Fibroblast of peridontal ligament (primary cell): Measurements from ENCODE around the gene USH2A.

Source experiments
- DNase-seq: peaks from one replicate; pipeline ENCODE4 v3.0.0-alpha.2; 2010; ENCODE audit errors: extremely low read depth

USH2A gene

DNA sequence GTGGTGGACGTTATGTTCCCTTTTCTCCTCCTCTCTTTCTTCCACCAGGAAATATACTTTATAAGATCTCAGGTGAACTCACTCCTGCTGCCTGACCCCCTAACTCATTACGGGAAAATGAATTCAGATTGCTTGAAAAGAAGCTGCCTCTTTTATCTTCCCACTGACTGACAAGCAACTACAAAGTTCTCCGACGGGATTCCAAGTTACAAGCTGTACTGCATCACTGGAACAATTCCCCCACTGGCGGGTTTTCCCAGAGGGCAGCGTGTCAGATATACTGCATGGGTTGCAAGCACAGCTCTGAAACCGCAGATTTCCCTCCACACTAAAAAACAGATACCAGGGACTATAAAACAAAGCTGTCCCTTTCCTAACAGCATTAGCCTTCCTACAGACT lies 465.6 kb downstream of the USH2A start:
- peak; percentile 3 for DNase-seq

DNA sequence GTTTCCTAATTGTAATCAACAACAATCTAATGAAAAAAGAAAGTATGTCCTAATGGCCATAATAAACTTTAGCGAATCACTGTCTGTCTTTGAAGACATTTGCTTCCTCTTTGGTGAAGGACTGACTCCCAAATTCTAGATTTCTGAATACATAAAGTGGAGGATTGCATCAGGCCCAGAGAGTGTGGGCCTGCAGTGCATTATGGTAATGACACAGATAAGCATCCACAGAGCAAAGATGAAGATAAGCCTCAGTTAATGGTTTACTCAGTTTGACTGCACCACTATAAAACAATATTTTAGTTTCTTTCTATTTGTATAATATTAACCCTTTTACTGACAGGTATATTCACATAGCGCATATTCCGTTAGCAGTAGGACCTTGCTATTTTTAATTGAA lies 490.7 kb downstream of the USH2A start:
- DNase-seq, result no peak

DNA sequence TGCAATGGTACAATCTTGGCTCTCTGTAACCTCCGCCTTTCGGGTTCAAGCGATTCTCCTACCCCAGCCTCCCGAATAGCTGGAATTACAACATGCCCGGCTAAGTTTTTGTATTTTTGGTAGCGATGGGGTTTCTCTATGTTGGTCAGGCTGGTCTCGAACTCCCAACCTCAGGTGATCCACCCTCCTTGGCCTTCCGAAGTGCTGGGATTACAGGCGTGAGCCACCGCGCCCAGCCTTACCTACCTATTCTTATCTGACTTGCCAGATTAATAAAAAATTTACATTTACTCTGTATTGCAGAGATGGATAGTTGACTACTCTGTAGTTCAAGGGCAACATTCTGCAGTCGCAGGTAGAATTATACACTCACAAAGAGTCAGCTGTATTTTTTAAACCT lies 496.6 kb downstream of the USH2A start:
- DNase-seq, result no peak

DNA sequence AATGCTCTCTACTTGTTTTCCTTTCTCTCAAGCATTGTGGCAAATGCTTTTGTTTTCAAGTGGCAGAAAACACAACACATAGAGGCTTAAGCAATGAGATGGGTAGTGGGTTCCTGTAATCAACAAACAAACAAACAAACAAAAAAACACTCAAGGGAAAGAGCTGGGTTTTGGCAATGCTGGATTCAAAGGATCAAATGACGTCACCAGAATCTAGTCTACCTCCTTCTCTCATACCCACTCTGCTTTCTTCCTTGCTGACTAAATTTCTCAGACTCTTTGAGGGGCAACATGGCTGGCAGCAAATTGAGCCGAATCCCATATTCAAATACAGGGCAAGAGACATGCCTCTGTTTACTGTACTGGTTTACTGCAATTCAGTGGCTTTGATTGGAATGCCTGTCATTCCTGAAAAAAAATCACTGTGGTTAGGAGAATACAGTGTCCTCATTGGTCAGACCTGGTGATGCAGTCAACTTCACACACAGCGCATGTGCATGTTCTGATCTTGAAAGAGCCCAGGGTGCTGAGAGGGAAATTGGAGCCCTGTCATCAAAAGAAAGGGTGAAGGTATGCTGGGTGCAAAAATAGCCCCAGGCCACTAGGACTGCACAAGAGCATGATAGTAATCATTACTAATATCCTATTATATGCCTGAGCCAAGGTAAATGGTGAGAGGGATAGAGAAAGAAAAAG lies 500.0 kb downstream of the USH2A start:
- DNase-seq, result peak; percentile 31

DNA sequence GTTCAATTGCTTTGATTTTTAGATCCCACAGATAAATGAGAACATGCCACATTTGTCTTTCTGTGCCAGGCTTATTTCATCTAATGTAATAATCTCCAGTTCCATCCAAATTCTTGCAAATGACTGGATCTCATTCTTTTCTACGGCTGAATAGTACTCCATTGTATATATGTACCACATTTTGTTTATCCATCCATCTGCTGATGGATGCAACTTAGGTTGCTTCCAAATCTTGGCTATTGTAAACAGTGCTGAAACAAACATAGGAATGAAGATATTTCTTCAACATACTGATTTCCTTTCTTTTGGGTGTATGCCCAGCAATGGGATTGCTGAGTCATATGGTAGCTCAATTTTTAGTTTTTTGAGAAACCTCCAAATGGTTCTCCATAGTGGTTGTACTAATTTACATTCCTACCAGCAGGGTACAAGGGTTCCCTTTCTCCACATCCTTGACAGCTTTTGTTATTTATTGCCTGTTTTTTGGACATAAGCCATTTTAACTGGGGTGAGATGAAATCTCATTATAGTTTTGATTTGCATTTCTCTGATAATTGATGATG lies 511.8 kb downstream of the USH2A start:
- peak; percentile 38 for DNase-seq

DNA sequence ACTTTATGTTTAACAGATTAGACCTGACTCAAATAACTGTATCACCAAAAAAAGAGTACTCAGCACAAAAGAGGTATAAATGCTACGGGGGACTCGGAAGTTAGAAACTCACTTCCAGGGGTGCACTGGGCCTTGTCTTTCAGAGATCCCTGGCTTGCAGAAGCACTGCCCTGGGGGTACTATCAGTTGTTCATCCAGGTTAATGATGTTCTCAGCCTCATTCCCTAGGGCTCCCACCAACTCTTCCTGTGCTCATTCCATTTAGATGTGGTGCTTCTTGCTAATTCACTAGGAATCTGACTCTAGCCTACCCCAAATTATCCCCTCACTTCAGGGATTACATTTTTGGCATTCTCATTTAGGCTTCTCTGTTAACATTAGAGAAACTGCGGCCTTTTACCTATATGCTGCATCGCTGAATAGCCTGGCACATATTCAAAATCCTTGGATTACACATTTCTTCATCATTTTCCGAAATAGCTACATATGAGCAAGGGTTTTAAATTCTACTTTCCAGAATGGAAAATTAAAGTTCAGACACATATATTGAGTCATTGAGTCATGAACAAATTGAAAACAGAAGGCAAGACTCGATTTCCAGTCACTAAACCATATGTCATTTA lies 517.6 kb downstream of the USH2A start:
- DNase-seq, result peak; percentile 68

DNA sequence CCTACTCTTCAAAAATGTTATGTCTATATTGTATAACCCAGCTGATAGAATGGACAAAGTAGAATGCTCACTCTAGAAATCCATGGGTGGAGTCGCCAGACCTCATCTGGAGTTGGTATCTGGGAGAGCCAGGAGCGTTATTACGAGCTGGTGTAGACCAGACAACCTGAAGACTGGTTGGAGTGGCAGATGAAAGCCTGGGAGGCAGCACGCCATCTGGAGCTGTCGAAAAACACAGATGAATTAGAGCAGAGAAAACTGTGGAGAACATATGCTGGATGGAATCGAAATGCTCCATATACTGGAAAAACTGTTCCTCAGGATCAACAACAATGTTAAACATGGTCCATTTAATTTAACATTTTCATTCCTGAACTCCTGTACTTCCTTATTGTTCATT lies 522.6 kb downstream of the USH2A start:
- no peak for DNase-seq

DNA sequence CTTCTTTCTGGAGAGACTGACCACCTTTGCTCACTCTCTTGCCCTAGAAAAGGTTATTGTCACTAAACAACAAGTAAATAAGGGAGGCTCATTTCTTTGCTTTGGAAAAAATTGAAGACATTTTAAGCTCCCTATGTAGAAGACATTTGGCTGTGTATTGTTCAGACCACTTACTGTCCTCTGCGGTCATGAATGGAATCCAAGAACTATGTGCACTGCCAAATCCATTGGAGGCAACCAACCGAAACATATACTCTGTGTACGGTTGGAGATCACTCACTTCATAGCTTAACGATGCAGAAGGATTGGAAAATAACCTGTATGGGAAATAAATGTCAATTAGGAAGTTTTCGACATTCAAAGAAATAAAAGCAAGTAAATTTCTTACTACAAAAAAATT lies 523.3 kb downstream of the USH2A start:
- peak; percentile 11 for DNase-seq

DNA sequence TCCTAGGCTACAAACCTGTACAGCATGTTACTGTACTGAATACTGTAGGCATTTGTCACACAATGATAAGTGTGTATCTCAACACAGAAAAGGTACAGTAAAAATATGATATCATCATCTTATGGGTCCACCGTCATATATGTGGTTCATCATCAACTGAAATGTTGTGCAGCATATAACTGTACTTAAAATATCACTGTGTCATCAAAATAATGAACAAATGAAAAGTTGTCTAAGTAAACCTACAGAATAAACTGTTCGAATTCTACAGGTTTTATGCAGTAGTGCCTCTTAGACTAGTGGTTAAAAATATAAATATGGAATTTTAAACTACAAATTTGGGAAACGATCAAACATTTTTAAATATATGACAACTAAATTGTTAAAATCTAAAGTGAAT lies 527.4 kb downstream of the USH2A start:
- DNase-seq, result no peak

DNA sequence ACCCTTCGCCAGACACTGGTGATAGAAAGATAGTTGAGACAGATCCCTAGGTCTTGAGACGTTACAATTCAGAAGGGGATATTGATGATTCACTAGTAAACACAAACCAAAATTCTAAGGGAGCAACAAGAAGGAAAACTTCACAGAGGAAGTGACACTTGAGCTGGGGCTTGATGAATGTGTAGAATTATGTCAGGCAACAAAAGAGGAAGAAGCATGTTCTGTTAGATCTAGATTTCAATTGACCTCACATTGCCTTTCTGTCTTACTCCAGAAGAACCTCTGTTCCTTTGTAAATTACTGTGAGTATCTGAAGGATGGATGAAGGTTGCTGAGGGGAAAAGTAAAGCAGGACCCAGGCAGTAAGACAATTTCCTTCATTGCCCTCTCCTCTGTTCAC lies 528.0 kb downstream of the USH2A start:
- no peak for DNase-seq

DNA sequence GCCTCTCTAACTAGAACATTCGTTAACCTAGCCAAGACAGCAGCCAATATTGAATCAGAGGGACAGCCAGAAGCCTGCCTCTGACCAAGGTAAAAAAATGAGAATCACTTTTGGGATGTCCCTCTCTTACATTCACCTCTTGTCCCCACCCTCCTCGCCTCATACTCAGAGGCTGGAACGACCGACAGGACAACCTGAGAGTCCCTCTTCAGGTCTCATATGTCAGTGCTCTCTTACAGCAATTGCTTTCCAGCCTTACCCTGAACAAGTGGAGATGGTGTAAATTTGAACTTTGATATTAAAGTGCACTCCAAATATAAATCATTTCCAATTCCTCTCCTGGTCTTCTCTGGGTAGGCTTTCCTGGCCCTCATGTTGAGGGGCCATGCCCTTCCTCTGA lies 528.6 kb downstream of the USH2A start:
- no peak for DNase-seq

DNA sequence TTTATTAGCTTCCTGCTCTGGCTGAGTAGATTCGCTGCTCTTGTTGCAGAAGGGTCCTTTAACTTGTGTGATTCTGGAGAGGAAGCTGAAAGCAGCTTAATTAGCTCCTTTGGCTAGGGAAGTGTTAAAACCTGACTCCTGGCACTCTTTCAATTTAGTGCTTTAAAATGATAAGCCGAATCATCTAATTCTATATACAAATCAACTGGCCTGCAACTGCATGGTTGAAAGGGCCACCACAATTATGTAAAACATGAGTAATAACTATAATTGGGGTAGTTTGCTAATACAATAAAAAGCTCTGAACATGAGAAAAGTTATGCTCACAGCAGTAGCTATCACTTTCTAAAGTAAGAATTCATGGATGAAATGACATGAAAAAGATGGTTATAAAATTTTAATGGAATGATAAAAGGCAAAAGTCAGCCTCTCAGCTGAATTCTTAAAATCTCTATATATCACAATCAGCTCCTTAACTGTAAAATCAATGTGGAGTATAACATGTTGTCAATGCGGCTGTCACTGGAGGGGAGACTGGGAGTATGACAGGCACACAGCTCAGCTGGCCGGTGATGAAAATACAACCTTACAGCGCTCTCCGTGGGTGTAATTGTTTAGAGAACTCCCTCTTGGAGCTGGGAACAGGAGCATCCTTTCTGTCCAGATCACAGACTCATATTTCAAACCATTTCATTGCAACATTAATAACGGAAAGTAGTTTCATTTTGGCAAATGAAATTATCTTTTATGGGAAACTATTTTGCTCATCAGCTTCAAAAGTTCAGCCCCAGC lies 531.8 kb downstream of the USH2A start:
- DNase-seq, result peak; percentile 9

DNA sequence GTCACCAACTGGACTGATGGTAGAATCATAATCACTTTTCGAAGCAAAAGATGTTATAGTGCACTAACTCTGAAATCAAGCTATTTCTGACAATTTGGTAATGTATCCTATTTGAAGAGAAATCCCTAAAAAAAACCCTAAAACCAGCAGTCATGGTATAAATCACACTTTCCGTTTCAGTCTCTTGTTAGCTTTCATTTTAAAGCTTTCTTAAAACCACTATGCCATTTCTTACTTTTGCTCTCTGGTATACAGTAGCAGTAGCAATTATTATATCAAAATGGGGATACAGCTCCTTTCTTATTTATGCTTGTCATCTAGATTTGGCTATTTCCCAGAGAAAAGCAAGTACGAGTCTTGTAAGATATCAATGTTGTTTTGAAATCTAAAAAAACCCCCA lies 532.8 kb downstream of the USH2A start:
- DNase-seq, result peak; percentile 7

DNA sequence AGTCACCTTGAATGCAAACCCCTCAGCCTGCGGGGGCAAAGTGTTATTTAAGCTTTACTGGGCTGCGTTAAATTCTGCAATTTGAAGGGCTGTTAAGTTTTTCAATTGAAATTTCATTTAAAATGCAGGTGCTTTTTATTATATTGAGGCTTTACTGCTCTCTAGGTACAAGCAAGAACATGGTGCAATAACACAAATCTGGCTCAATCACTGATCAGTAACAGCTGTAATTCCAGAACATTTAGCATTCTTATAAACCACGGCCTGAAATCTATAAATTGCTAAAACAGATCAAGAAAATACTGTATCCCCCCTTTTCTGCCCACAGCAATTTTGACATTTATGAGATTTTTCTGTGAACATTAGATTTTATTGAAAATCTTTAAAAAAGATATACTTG lies 533.4 kb downstream of the USH2A start:
- peak; percentile 38 for DNase-seq

DNA sequence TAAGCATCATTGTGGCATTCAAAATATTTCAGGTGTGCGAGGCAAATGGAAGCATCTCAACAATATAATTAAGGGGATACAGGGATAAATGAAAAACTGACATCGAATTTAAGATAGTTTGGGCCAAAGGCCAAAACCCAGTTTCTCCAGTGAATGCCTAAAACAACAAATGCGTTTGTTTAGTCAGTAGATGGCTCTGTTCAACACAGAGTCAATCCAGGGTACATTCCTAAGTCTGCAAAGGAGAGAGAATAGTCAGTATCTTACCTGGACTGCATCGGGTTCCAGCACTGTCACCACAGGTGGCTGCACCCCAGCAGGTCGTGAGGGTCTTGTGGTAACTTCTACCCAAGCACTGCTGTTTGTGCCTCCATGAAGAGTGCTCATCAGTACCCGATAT lies 535.1 kb downstream of the USH2A start:
- peak; percentile 1 for DNase-seq

DNA sequence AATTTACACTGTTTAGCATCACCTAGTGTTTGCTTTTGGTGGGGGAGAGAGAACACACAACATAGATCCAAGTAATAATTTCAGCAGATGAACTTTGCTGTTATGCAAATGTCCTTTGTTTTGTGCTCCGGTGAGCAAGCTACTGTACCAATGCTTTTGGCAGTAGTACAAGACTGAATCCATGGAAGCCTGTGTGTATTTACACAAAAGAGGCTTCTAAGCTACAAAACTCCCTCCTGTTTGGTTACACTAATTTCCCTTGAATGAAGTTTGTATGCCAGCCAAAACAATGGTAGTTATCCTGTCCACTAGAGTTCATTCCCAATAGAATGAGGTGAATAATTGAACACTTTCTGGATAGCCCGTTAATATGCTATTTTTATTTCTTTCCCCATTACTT lies 535.6 kb downstream of the USH2A start:
- peak; percentile 4 for DNase-seq

DNA sequence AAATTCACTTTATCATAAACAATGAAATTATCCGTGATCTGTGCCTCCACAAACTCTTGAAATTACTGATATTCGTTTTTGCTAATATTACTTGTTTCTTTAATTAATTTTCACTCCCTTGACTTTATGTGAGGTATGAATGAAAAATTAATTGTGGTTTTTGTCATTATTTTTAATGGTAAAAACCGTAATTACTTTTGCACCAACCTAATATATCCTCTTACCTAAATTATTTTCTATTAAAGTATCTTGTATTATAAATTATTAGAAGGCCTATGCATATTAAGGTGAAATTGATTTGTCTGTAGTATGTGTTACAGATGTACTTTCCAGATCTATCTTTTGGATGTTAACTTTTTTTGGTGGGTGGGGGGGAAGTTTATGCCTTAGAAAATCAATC lies 540.2 kb downstream of the USH2A start:
- no peak for DNase-seq

DNA sequence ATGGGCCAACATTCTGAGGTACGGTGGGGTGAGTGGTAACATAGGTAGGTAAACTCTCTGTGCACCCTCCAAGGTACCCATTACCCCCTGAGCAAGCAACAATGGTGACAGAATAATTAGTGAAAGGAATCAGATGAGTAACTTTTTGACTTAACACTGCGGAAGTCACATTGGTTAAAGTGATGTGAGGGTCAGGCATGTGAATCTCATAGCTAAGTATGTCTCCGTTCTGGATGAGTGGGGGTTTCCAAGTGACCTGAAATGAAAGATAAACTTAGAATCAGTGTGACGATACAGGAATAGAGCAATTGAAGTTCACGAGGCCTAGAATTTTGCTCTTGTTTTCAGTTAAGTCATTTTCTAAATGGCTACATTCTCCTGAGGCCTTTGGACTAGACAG lies 544.4 kb downstream of the USH2A start:
- no peak for DNase-seq

DNA sequence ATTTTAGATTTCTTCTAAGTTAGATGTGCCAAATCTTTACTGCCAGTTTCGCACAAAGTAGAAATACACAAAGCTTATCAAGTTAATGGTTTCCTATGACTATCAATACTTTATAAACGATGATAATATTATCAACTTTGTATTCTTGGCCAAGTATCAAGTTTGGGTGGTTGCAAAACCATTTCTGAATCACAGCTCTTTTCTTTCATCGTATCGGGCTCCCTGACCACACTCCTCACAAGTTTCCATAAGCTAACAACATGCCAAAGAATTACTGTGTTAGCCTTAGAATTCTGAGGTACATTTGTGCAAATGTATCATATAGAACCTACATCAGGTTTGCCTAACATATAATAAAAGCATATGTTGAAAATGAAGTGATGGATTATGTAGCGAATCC lies 545.1 kb downstream of the USH2A start:
- no peak for DNase-seq

DNA sequence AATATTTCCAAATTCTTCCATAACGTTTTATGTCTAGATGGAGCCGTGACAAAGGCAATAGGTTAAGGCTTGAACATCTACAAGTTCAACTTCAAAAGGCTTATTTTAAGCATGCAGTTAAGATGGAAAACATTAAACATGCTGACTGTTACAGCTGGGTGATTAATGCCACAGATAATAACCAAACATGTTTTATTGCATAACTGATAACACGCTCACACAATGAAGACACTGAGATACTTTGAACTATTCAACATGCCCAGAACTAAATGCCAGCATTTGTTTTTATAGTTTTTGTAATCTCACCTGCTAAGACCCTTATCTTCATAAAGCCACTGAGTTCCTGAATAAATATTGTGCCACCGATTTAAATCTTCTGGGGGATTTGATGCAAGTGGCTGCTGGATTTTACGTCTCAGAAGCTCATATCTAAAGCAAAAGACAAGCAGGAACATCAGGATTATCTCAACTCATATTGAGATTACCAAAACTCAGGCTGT lies 545.7 kb downstream of the USH2A start:
- DNase-seq, result no peak

DNA sequence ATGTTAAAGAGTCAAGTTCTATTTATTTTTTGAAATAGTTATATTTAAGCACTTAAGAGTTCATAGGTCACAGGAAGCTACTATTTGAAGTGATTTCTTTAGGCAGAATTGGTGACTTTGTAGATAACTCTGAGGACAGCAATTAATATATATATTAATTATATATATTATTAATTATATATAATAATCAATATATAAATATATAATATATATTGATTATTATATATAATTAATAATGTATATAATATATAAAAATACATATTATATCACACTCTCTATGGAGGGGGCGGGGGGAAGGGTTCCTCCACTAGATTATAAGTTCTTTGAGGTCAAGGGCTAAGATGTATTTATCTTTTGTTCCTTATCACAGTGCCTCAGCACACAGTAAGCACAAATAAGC lies 547.5 kb downstream of the USH2A start:
- no peak for DNase-seq

DNA sequence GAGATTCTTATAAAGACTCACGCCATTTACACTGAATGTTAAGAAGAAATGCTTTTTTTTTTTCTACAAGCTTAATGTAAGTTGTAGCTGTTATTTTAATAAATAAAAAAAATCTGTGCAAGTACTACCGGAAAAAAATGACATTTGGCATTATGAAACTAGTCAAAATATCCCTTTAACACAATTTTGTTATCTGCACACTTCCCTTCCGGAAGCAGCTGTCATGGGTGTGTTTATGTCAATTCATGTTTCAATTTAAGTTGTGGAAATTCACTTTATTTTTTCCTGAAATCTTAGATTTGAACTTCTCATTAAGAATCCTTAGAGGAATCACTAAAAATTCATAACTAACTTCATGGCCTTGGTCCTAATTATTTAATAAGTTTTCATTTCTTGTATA lies 548.0 kb downstream of the USH2A start:
- no peak for DNase-seq

DNA sequence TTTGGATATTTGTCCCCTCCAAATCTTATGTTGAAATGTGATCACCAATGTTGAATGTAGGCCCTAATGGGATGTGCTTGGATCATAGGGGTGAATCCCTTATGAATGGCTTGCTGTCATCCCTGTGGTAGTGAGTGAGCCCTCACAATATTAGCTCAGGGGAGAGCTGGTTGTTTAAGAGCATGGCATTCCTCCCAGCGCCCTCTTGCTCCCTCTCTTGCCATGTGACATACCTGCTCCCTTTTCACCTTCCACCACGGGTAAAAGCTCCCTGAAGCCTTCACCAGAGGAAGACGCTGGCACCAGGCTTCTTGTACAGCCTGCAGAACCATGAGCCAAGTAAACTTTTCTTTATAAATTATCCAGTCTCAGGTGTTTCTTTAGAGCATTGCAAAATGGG lies 550.6 kb downstream of the USH2A start:
- no peak for DNase-seq
